ENCODE results near the gene TMEM128. TPM values are rescaled to one million over a fixed set of nuclear protein-coding genes. Genes with fewer than 3 reads are reported as not detected.

Gene TMEM128
- total and polyA plus RNA-seq, 12 donors = 8.3 to 18.2 (median 11.3) TPM

Other genes with a start within 250 kb of the TMEM128 start
- not detected for gene OTOP1, start 21.3 kb downstream of the TMEM128 start, total RNA-seq
- not detected for gene OTOP1, start 21.3 kb downstream of the TMEM128 start, polyA plus RNA-seq
- gene LYAR, start 41.9 kb upstream of the TMEM128 start, total RNA-seq = 10 to 100 TPM in 8 of 10 donors, 1 to 10 TPM in 2; 7.6 to 16.2 (median 11.6) TPM
- gene LYAR, start 41.9 kb upstream of the TMEM128 start, polyA plus RNA-seq = 10 to 100 TPM; 13.3 to 20.6 TPM
- 1 to 10 TPM; 2.1 to 6.0 (median 4.6) TPM for gene ZBTB49, start 42.0 kb upstream of the TMEM128 start, total RNA-seq
- gene ZBTB49, start 42.0 kb upstream of the TMEM128 start, polyA plus RNA-seq = 1 to 10 TPM; 2.1 TPM
- gene NSG1, start 138.9 kb upstream of the TMEM128 start, total RNA-seq = 10 to 100 TPM in 1 of 10 donors, 1 to 10 TPM in 9; 1.4 to 10.5 (median 4.1) TPM
- 1 to 10 TPM; 1.5 to 1.6 TPM for gene NSG1, start 138.9 kb upstream of the TMEM128 start, polyA plus RNA-seq